Measurements from ENCODE around the gene REEP5. TPM values are rescaled to one million over a fixed set of nuclear protein-coding genes. Genes with fewer than 3 reads are reported as not detected.

The REEP5 gene
- total and polyA plus RNA-seq, 2 of the 13 experiments (the other 11 are each of a cell fraction or from before 2014, with no cell fraction given): 49.4 to 239 TPM

GRCh38 chr5:112861638-112861985 is 60.4 kb downstream of the REEP5 start:
- POLR2A ChIA-PET: interaction anchor here (0.9 to 2.2 kb wide), 9 partner anchors 8 to 154 kb away, joined by 4 to 12 read pairs (median 7); partner anchors contain the start of genes DCP2 and REEP5
- no peaks in the 10 kb centered on the region; a peak in 1 of 5 replicates for H3K27me3 ChIP-seq (ENCODE audit: control insufficient read depth in 1 of 2, insufficient read depth in 2 of 2, low read length in 2 of 2)
- in situ Hi-C loops (cut with HindIII; ENCODE audit: extremely low pct_ligation_motif_present, low pct_unique_long_range_greater_than_20kb) (no loop called here), intact Hi-C loops (cut with micrococcal nuclease; ENCODE audit: unreplicated experiment) (loop anchor here (2.0 to 5.0 kb wide), 3 partner anchors 61 to 154 kb away; partner anchors contain the start of gene REEP5)
- H3K36me3 ChIP-seq (replicated peaks in 1 of 2; ENCODE audit: control insufficient read depth in 1 of 2, insufficient read depth in 2 of 2, low read length in 2 of 2): peaks cover 6 to 30% of the 10 kb centered on the region in 2 experiments; a peak in 4 of 5 replicates
- BruUV-seq (replicated peaks): TSS peak; percentile 73
- no peaks in the 10 kb centered on the region for H3K9me3 ChIP-seq (ENCODE audit: low read length)
- H3K4me2 ChIP-seq (ENCODE audit: low read depth, low read length): peak overlapping the region; percentile 78
- DNase-seq (ENCODE audit: low spot score): no peak
- FAIRE-seq: no peak
- peak overlapping the region; percentile 89 for H3K27ac ChIP-seq (ENCODE audit: extremely low read length, insufficient read depth, low read length)
- H3K4me3 ChIP-seq (replicated peaks in 1 of 3; ENCODE audit: insufficient read depth in 1 of 3, low read depth in 2 of 3, low read length in 3 of 3): peak overlapping the region; percentile 85 to 100 (median 93)
- CTCF ChIA-PET (ENCODE audit: low intra/inter-chr PET ratio, low total read pairs): no interaction called here
- under 1% methylated on average over 8 of the region's 8 CpGs for WGBS (ENCODE audit: low lambda C conversion rate)
- H2AFZ ChIP-seq (ENCODE audit: low read length): no peak overlapping the region
- peak overlapping the region; percentile 98 for H3K9ac ChIP-seq (ENCODE audit: insufficient read depth, low read depth, low read length)
- no peaks in the 10 kb centered on the region for H4K20me1 ChIP-seq (ENCODE audit: insufficient read depth, low read length)
- peaks cover 32% of the 10 kb centered on the region for H3K79me2 ChIP-seq (ENCODE audit: insufficient read depth, low read length)
- TF ChIP-seq KDM5A (IDR thresholded peaks at IDR 0.05; ENCODE audit: borderline replicate concordance, low read length) (peak; percentile 19; the same call in 1 of the 2 replicates), PHF20 (CRISPR knock-in tag; IDR thresholded peaks at IDR 0.05) (no peak), NBN (conservative IDR thresholded peaks at IDR 0.05) (no peak), PCBP1 (IDR thresholded peaks at IDR 0.05; ENCODE audit: borderline replicate concordance, low read depth, low read length) (no peak), NFIC (IDR thresholded peaks at IDR 0.05; ENCODE audit: low read length) (no peak)
- H3K4me1 ChIP-seq (ENCODE audit: insufficient read depth, low read length): peaks cover 33% of the 10 kb centered on the region
- no peak for ATAC-seq

DNA sequence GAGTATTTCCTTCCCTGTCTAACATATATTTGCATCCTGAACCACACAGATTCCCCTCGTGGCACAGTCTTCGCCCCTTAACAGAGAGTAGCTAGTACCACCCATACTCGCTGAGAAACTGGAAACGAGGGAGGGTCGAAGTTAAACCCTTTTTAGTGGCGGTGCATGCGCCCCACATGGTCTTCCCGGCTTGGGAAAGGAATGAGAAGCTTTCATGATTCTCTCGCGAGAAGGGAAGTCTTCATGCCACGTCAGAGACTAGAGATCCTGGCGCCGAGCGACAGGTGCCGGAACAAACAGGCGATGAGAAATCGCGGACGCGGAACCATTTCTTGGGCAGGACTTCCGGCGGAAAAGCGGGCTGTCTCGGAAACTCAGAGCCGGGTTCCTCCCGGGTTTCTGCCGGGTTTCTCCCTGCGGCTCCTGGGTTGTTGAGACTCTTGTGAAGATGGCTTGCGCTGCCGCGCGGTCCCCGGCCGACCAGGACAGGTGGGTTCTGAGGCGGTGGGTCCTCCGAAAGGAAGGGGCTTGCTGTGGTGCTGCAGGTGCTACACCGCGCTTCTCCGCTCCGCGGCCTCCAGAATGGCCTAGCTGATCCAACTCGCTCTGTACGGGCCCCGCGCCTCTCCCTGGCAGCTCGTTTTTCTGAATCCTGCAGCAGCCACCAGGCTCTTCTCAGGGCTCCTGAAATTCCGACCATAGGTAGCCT is 60.9 kb downstream of the REEP5 start, which contains the start of gene SRP19:
Gene SRP19, plus strand, starts transcription at position 359 of the 709 bp plus-strand sequence. Its CDS starts 90 bp downstream, at position 449.
- peak within 1 kb of the TSS; percentile 98 for H3K9ac ChIP-seq (ENCODE audit: insufficient read depth, low read depth, low read length)
- no TSS peak for BruUV-seq (replicated peaks)
- H3K4me1 ChIP-seq (ENCODE audit: insufficient read depth, low read length): peaks cover 32% of the 10 kb centered on the region
- peak within 1 kb of the TSS; percentile 85 for H2AFZ ChIP-seq (ENCODE audit: low read length)
- no peaks in the 10 kb centered on the region for H3K9me3 ChIP-seq (ENCODE audit: low read length)
- peak within 1 kb of the TSS; percentile 89 for H3K27ac ChIP-seq (ENCODE audit: extremely low read length, insufficient read depth, low read length)
- WGBS (ENCODE audit: low lambda C conversion rate): 7% methylated on average over 17 of the region's 47 CpGs
- POLR2A ChIA-PET: interaction anchor here (0.7 to 2.2 kb wide), 13 partner anchors 9 to 154 kb away, joined by 3 to 12 read pairs (median 5); partner anchors contain the start of genes DCP2 and REEP5
- peaks cover 6 to 25% of the 10 kb centered on the region in 2 experiments; a peak in 4 of 5 replicates for H3K36me3 ChIP-seq (replicated peaks in 1 of 2; ENCODE audit: control insufficient read depth in 1 of 2, insufficient read depth in 2 of 2, low read length in 2 of 2)
- CTCF ChIA-PET (ENCODE audit: low intra/inter-chr PET ratio, low total read pairs): no interaction called here
- peak within 1 kb of the TSS; percentile 85 to 100 (median 93) for H3K4me3 ChIP-seq (replicated peaks in 1 of 3; ENCODE audit: insufficient read depth in 1 of 3, low read depth in 2 of 3, low read length in 3 of 3)
- peaks cover 32% of the 10 kb centered on the region for H3K79me2 ChIP-seq (ENCODE audit: insufficient read depth, low read length)
- in situ Hi-C loops (cut with HindIII; ENCODE audit: extremely low pct_ligation_motif_present, low pct_unique_long_range_greater_than_20kb): no loop called here
- FAIRE-seq (peak; percentile 74), ATAC-seq (peak; percentile 96), DNase-seq (ENCODE audit: low spot score) (peak; percentile 97)
- intact Hi-C loops (cut with micrococcal nuclease; ENCODE audit: unreplicated experiment): loop anchor here (2.0 to 5.0 kb wide), 3 partner anchors 62 to 154 kb away; partner anchors contain the start of gene REEP5
- H3K4me2 ChIP-seq (ENCODE audit: low read depth, low read length): peak within 1 kb of the TSS; percentile 78
- H3K27me3 ChIP-seq (ENCODE audit: control insufficient read depth in 1 of 2, insufficient read depth in 2 of 2, low read length in 2 of 2): no peaks in the 10 kb centered on the region; a peak in 1 of 5 replicates
- no peaks in the 10 kb centered on the region for H4K20me1 ChIP-seq (ENCODE audit: insufficient read depth, low read length)
- TF ChIP-seq ETV5 (CRISPR knock-in tag; IDR thresholded peaks at IDR 0.05; ENCODE audit: borderline replicate concordance) (peak; percentile 72; the same call in 1 of the 2 replicates), ZNF747 (CRISPR knock-in tag; IDR thresholded peaks at IDR 0.05; ENCODE audit: borderline replicate concordance) (0 out of 2 replicates have a peak, but pooled peaks have one; percentile 85), TOE1 (CRISPR knock-in tag; IDR thresholded peaks at IDR 0.05) (peak; percentile 85), CHCHD3 (CRISPR knock-in tag; IDR thresholded peaks at IDR 0.05) (0 out of 2 replicates have a peak, but pooled peaks have one; percentile 78), JARID2 (CRISPR knock-in tag; IDR thresholded peaks at IDR 0.05; ENCODE audit: insufficient replicate concordance) (peak; percentile 49), CENPBD1 (CRISPR knock-in tag; IDR thresholded peaks at IDR 0.05; ENCODE audit: borderline replicate concordance, low read depth) (peak; percentile 77; the same call in 1 of the 2 replicates), ZBTB20 (CRISPR knock-in tag; IDR thresholded peaks at IDR 0.05; ENCODE audit: borderline replicate concordance, low read depth) (peak; percentile 80)
- TF ChIP-seq, protein P1, sequence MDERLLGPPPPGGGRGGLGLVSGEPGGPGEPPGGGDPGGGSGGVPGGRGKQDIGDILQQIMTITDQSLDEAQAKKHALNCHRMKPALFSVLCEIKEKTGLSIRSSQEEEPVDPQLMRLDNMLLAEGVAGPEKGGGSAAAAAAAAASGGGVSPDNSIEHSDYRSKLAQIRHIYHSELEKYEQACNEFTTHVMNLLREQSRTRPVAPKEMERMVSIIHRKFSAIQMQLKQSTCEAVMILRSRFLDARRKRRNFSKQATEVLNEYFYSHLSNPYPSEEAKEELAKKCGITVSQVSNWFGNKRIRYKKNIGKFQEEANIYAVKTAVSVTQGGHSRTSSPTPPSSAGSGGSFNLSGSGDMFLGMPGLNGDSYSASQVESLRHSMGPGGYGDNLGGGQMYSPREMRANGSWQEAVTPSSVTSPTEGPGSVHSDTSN (CRISPR knock-in tag; IDR thresholded peaks at IDR 0.05): peak; percentile 96
- TF ChIP-seq, protein P2, sequence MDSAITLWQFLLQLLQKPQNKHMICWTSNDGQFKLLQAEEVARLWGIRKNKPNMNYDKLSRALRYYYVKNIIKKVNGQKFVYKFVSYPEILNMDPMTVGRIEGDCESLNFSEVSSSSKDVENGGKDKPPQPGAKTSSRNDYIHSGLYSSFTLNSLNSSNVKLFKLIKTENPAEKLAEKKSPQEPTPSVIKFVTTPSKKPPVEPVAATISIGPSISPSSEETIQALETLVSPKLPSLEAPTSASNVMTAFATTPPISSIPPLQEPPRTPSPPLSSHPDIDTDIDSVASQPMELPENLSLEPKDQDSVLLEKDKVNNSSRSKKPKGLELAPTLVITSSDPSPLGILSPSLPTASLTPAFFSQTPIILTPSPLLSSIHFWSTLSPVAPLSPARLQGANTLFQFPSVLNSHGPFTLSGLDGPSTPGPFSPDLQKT (CRISPR knock-in tag; IDR thresholded peaks at IDR 0.05; ENCODE audit: borderline replicate concordance): peak; percentile 88; the same call in 1 of the 2 replicates
